Superior temporal gyrus (tissue), 1 donor: ENCODE measurements around the gene CCDC9B.

Experiments
- DNase-seq: peaks from one replicate; pipeline ENCODE4 v3.0.0-alpha.2; 2016; ENCODE audit errors: extremely low spot score

The CCDC9B gene

DNA sequence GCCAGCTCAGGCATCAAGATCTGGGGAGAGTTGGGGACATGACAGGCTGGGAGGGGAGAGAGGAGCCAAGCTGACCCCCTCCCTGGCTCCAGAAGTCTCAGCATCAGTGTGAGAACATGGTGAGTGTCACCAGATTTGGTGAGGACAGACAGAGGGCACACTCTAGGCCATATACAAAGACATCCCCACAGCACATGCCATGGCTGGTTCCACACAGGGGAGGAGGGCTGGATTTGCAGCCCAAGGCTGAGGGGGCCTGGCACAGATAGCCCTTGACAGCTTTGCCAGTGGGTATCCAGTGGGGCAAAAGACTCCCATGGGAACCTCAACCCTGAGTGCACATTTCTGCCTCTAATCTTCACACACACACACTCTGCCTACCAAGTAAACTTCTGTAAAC lies 47.7 kb downstream of the CCDC9B start:
- DNase-seq: no peak

- DNase-seq: no peak
Measured at GRCh38 chr15:40292246-40292645, 48.5 kb downstream of the CCDC9B start.

GRCh38 chr15:40290918-40291574 lies 49.7 kb downstream of the CCDC9B start:
- DNase-seq: no peak

GRCh38 chr15:40290545-40290917 lies 50.2 kb downstream of the CCDC9B start:
- DNase-seq: no peak

DNA sequence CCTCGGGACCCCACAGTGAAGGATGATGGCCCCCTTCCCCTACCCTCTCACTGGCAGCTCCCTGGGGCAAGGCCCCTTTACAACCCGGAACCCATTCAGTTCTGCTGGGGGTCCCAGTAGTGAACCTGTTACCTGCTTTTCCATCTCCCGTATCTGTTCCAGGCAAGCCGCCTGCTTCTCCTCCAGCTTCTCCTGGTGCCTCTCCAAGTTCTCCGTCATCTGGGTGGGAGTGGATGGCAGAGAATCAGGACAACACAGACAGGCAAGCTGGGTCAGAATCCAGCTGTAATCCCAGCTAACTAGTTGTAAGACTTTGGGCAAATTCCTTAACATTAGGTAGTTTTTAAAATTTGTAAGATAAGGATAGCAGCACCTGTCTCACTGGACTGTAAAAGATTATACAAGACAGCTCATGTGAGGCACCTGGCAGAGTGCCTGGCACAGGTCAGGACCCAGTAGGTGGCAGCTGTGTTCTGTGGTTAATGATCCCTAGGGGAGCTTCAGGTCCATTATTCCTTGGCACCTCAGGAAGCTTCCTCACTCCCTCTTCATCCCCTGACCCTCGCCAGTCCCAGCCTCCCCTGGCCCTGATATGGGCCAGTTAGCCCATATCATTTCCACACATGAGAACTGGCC lies 51.5 kb downstream of the CCDC9B start:
- no peak for DNase-seq

GRCh38 chr15:40287968-40288367 lies 52.8 kb downstream of the CCDC9B start:
- DNase-seq: no peak

GRCh38 chr15:40287505-40287904 lies 53.2 kb downstream of the CCDC9B start:
- no peak for DNase-seq

DNA sequence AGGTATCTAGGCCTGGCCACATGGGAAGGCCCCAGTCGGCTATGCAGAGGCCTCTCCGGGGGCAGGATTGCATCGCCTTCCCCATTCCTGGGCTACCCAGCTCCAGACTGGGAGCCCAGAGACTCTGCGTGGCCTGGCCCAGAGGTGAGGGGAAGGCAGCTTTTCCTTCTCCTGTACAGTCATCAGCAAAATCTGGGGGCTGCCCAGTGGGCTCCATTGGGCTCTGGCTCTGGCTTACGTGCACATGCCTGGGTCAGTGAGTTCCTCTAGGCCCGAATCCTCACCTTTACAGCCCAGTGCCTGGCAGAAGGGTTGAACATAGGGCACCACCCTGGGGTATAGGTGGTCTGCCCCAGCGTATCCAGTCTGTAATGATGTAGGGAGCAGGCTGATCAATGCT lies 53.9 kb downstream of the CCDC9B start:
- no peak for DNase-seq

DNA sequence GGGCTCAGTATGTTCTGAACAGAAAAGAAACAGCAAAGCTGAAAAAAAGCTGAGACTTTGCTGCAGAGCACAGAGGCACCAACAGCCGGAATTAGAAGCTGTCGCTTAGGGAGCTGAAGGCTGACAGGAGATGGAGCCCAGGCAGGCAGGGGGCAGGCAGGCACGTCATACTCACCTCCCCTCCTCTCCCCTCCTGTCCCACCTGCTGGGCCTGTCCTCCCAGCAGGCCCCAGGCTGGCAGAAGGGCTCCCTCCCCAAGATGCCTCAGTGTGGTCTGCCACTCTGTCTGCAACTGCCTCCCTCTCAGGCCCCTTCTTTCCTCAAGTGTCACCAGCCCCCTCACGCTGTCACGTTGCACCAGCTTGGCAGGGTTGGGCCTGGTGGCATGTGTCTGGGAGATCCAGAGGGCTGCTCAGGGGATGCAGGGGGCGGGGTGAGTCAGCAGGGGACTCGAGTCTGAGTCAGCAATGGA lies 54.6 kb downstream of the CCDC9B start:
- no peak for DNase-seq

DNA sequence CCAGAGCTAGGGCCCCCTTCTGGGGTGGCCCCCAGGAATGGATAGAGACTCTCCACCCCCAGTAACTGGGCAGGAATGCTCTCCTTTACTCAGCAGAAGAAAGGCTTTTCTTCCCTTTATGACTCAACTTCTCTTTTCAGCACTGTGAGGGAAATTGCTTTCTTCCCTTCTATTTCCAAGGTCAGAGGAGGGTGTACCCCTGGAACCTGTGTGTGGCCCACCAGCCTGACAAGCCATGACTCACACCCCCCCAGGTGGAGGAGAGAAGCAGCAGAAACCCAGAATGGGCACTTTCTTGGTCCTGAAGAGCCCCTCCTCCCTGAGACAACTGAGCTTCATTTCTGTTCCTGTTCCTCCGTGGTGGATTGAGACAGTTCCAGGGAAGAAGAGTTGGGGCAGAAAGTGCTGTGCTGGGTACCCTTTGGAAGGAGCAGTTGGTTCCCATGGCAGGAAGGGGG lies 55.2 kb downstream of the CCDC9B start:
- no peak for DNase-seq

DNA sequence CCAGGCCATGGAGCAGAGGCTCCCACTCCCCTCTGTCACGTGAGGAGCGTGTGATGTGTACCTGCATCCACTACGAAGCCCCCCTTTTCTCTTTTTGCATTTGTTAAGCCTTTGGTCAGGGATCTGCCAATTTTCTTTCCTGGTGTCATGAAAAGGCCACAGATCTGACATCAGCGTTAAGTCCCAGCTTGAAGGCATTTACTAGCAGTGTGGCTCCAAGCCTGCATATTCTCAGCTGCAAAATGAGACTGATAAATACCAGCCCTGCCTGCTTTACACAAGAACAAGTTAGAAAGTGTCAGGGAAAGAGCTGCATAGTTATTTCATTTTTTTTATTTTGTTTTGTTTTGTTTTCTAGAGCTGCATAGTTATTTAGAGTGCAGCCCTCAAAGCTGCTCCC lies 55.6 kb downstream of the CCDC9B start:
- DNase-seq: no peak

GRCh38 chr15:40283615-40284300 lies 57.0 kb downstream of the CCDC9B start:
- no peak for DNase-seq

GRCh38 chr15:40282869-40283614 lies 57.7 kb downstream of the CCDC9B start, which contains the start of gene ANKRD63:
TSS of gene ANKRD63 (minus strand) at chr15:40283064. CDS start at chr15:40282586, 478 bp downstream.
- no peak for DNase-seq

GRCh38 chr15:40282147-40282868 lies 58.4 kb downstream of the CCDC9B start:
- DNase-seq: no peak

- DNase-seq: no peak
Measured at GRCh38 chr15:40281801-40282146, 59.0 kb downstream of the CCDC9B start.
